Sigmoid colon (tissue), 4 donors: ENCODE measurements around the gene IRF2BPL.

ENCODE experiments used
- POLR2A ChIP-seq, 2 donors: fragments of 450-650 bp; IDR thresholded peaks; one replicate each; pipeline ENCODE4 v1.6.1; 2016; ENCODE audit warnings: antibody characterized with exemption in 2 of 2, mild to moderate bottlenecking in 2 of 2, moderate library complexity in 2 of 2
- POLR2AphosphoS5 ChIP-seq, 4 donors: sonication (generic); formaldehyde crosslinking; IDR thresholded peaks; one replicate each; pipeline ENCODE4 v1.6.1; 2017; ENCODE audit warnings: antibody characterized with exemption in 4 of 4
- TF ChIP-seq, protein P1 (sequence below), 4 experiments: fragments of 450-650 bp in 3 of 4; fragments of 200-600 bp in 1 of 4; IDR thresholded peaks; one replicate each; pipeline ENCODE4 v1.5.1; 2016 to 2019; ENCODE audit warnings: antibody characterized with exemption in 4 of 4, mild to moderate bottlenecking in 3 of 4, moderate library complexity in 2 of 4

DNA sequence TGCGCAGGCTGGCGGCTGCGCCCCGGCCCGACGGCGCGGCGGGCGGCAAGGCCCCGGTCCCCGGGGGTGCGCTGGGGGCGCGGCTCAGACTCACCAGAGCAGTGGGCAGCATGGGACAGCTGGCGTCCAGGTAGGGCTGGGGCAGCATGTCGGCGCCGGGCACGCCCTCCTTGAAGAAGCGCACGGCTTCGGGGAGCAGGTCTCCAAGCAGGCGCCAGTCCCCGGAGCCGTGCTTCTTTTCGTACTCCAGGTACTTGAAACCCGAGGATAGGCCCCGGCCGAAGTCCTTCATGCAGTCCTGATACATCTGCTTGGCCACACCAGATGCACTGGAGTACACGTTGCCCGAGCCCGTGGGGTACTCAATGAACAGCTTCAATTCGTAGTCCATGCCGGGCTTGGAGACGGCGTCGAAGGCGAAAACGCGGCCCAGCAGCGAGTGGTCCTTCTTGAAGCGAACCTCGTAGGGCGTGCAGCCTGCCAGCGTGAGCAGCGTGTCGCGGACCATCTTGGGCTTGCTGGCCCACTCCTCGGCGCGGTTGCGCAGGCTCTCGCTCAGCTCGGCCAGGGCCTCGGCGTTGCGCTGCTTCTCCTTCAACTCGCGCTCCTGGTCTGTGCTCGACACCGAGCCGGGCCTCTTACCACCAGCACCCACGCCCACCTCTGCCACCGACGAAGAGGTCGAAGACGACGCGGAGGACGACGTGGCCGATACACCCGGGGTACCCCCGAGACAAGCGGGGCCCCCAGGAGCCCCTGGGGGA, 2.2 kb downstream of the IRF2BPL start:
- TF ChIP-seq, protein P1, sequence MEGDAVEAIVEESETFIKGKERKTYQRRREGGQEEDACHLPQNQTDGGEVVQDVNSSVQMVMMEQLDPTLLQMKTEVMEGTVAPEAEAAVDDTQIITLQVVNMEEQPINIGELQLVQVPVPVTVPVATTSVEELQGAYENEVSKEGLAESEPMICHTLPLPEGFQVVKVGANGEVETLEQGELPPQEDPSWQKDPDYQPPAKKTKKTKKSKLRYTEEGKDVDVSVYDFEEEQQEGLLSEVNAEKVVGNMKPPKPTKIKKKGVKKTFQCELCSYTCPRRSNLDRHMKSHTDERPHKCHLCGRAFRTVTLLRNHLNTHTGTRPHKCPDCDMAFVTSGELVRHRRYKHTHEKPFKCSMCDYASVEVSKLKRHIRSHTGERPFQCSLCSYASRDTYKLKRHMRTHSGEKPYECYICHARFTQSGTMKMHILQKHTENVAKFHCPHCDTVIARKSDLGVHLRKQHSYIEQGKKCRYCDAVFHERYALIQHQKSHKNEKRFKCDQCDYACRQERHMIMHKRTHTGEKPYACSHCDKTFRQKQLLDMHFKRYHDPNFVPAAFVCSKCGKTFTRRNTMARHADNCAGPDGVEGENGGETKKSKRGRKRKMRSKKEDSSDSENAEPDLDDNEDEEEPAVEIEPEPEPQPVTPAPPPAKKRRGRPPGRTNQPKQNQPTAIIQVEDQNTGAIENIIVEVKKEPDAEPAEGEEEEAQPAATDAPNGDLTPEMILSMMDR (IDR thresholded peaks at IDR 0.05) = no peak
- TF ChIP-seq POLR2A (IDR thresholded peaks at IDR 0.05) (peak in 1 of 2 donors; percentile 22), POLR2AphosphoS5 (IDR thresholded peaks at IDR 0.05) (peak in 2 of 4 donors; percentile 27 to 66)
